Endothelial cell of umbilical vein (primary cell): ENCODE results near the gene CRLF1. TPM values are rescaled to one million over a fixed set of nuclear protein-coding genes. Genes with fewer than 3 reads are reported as not detected.
A peak's percentile ranks its signal among the peaks of the same experiment; 100 is the strongest.

Experiments used
- BruUV-seq: library from RNA; stranded (reverse); fragments of 400-500 nt; replicated peaks from 2 replicates; lab custom pipeline; 2021; lab: Mats Ljungman, UMichigan
- CTCF ChIA-PET: fragments of 300-600, 350-600 bp; sonication (Branson Sonifier 250); formaldehyde crosslinking; loops from one replicate; lab custom pipeline; 2021; ENCODE audit warnings: antibody characterized with exemption, inconsistent platforms; lab: Charles Lee
- POLR2A ChIA-PET: fragments of 300-600, 350-600 bp; sonication (Branson Sonifier 250); formaldehyde crosslinking; loops from one replicate; lab custom pipeline; 2021; ENCODE audit warnings: antibody characterized with exemption, inconsistent platforms; lab: Charles Lee
- DNase-seq: peaks from one replicate; pipeline ENCODE4 v3.0.0-alpha.2; 2011; ENCODE audit warnings: low read depth, low spot score
- FAIRE-seq: peaks from 2 replicates; lab custom pipeline; 2011; peaks lifted over from hg19 to GRCh38; lab: Jason Lieb, UNC
- H2AFZ ChIP-seq: 2 replicates; pipeline ENCODE4 v1.6.0; 2012; ENCODE audit warnings: low read depth, low read length, control low read depth, inconsistent platforms
- H3K27ac ChIP-seq: 2 replicates; pipeline ENCODE4 v1.5.1; 2011; ENCODE audit warnings: low read depth, mild to moderate bottlenecking, control low read depth, low read length, moderate library complexity; ENCODE audit not compliant: insufficient read depth
- H3K27me3 ChIP-seq, 2 experiments: 2 replicates each; pipeline versions ENCODE4 v1.6.0 to v1.6.1; 2011; ENCODE audit warnings: low read length in 2 of 2, mixed read lengths in 1 of 2; ENCODE audit not compliant: control insufficient read depth in 2 of 2, insufficient read depth in 2 of 2
- H3K36me3 ChIP-seq, 2 experiments: 2 replicates in 1 of 2; 3 replicates in 1 of 2; pipeline ENCODE4 v1.5.1; 2011; ENCODE audit warnings: low read length in 2 of 2, mild to moderate bottlenecking in 1 of 2, moderate library complexity in 1 of 2; ENCODE audit not compliant: control insufficient read depth in 2 of 2, insufficient read depth in 2 of 2; ENCODE audit errors: extremely low read depth in 1 of 2
- H3K4me1 ChIP-seq: 3 replicates; pipeline ENCODE4 v1.5.1; 2011; ENCODE audit warnings: mild to moderate bottlenecking, low read length; ENCODE audit not compliant: control insufficient read depth, insufficient read depth; ENCODE audit errors: extremely low read depth
- H3K4me2 ChIP-seq: 2 replicates; pipeline ENCODE4 v1.6.1; 2011; ENCODE audit warnings: low read length, control low read depth, mixed read lengths; ENCODE audit not compliant: insufficient read depth
- H3K4me3 ChIP-seq, 3 experiments: fragments of 200-600 bp in 1 of 3; sonication (generic), shearing (Covaris generic) in 1 of 3; replicated peaks in 1 of 3; 2 replicates each; pipeline ENCODE4 v1.5.1; 2011 to 2016; ENCODE audit warnings: control low read depth in 3 of 3, low read length in 3 of 3, mild to moderate bottlenecking in 2 of 3, inconsistent platforms in 1 of 3, low read depth in 1 of 3, moderate library complexity in 1 of 3; ENCODE audit not compliant: insufficient read depth in 1 of 3
- H3K79me2 ChIP-seq: 2 replicates; pipeline ENCODE4 v1.6.0; 2012; ENCODE audit warnings: low read length, inconsistent platforms; ENCODE audit not compliant: control insufficient read depth, insufficient read depth
- H3K9ac ChIP-seq: replicated peaks from 2 replicates; pipeline ENCODE3; 2011; ENCODE audit warnings: low read length, control low read depth; ENCODE audit not compliant: insufficient read depth; ENCODE audit errors: extremely low read depth
- H3K9me1 ChIP-seq: replicated peaks from 3 replicates; pipeline ENCODE4 v1.6.0; 2011; ENCODE audit warnings: mild to moderate bottlenecking, low read length; ENCODE audit not compliant: control insufficient read depth, insufficient read depth; ENCODE audit errors: extremely low read depth
- H3K9me3 ChIP-seq: replicated peaks from 2 replicates; pipeline ENCODE4 v1.5.1; 2012; ENCODE audit warnings: low read length, inconsistent platforms; ENCODE audit not compliant: control insufficient read depth, insufficient read depth
- H4K20me1 ChIP-seq: replicated peaks from 2 replicates; pipeline ENCODE3; 2011; ENCODE audit warnings: mild to moderate bottlenecking, low read length; ENCODE audit not compliant: control insufficient read depth, insufficient read depth; ENCODE audit errors: extremely low read depth
- EZH2 ChIP-seq: IDR thresholded peaks from 2 replicates; pipeline ENCODE4 v1.6.1; 2012; ENCODE audit warnings: borderline replicate concordance, low read depth, mild to moderate bottlenecking, moderate library complexity, low read length, inconsistent platforms; ENCODE audit not compliant: severe bottlenecking
- JUN ChIP-seq: IDR thresholded peaks from 2 replicates; pipeline ENCODE4 v1.6.1; 2011; ENCODE audit warnings: borderline replicate concordance, low read depth; ENCODE audit not compliant: insufficient read length, insufficient read depth
- MYC ChIP-seq: IDR thresholded peaks from one replicate; pipeline ENCODE4 v1.6.1; 2011; ENCODE audit warnings: mild to moderate bottlenecking, low read depth, low read length
- POLR2AphosphoS5 ChIP-seq: IDR thresholded peaks from 2 replicates; pipeline ENCODE4 v1.6.1; 2012; ENCODE audit warnings: low read depth, mild to moderate bottlenecking, control low read depth, low read length, moderate library complexity; ENCODE audit not compliant: insufficient read depth
- dilution Hi-C: fragments of 300-500 bp; cut with MboI; formaldehyde crosslinking; loops from one replicate; pipeline ENCODE4 v1.15.0; 2019; ENCODE audit warnings: low sequenced_read_pairs; ENCODE audit not compliant: extremely low pct_ligation_motif_present
- intact Hi-C: fragments of 100-400 bp; cut with micrococcal nuclease; formaldehyde crosslinking; loops from one replicate; pipeline ENCODE4 v1.10.0; 2022
- polyA plus RNA-seq, 4 experiments: library from polyadenylated mRNA; depleted of rRNA in 3 of 4; stranded (reverse) in 3 of 4; unstranded in 1 of 4; fragments of >200 nt; gene quantifications; 2 replicates each; pipeline versions ENCODE4 v1.2.1 to v1.2.3, GENCODE V29; 2011 to 2012; ENCODE audit warnings: missing spikeins in 1 of 4
- total RNA-seq: library from RNA; stranded (reverse); gene quantifications from 2 replicates; pipeline ENCODE4 v1.2.3, GENCODE V29; 2021
- TF ChIP-seq, protein P1 (sequence below), 2 donors: IDR thresholded peaks; 1 replicate in 1 of 2; 2 replicates in 1 of 2; pipeline ENCODE4 v1.5.1; 2011; ENCODE audit warnings: low read length in 2 of 2, mild to moderate bottlenecking in 2 of 2, moderate library complexity in 2 of 2, control low read depth in 1 of 2, inconsistent platforms in 1 of 2, low read depth in 1 of 2; ENCODE audit not compliant: insufficient read depth in 1 of 2; ENCODE audit errors: extremely low read depth in 1 of 2
- TF ChIP-seq, protein P2 (sequence below): IDR thresholded peaks from 2 replicates; pipeline ENCODE4 v1.6.1; 2011; ENCODE audit not compliant: insufficient read depth, insufficient read length

CRLF1 gene
- total and polyA plus RNA-seq, 2 donors (not counting 3 experiments of a cell fraction or from before 2014, with no cell fraction given), result 0.18 TPM; not detected in 1

DNA sequence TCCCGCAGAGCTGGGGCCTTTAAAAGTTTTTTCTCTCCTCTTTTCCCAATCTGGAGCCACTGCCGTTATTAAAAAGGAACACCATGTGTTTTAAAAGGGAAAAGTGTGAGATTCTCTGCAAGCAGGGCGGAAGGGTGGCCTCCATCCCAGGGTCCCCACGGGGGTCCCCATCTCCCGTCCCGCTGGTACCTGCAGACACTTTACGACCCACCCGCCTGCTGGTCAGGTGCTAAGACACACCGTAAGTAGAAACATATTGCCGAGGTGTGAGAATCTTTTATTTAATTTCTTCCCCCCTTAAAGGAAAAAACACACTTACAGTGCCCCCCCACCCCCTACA lies 1.8 kb downstream of the CRLF1 start:
- no peak for TF ChIP-seq POLR2AphosphoS5
- TF ChIP-seq, protein P1, sequence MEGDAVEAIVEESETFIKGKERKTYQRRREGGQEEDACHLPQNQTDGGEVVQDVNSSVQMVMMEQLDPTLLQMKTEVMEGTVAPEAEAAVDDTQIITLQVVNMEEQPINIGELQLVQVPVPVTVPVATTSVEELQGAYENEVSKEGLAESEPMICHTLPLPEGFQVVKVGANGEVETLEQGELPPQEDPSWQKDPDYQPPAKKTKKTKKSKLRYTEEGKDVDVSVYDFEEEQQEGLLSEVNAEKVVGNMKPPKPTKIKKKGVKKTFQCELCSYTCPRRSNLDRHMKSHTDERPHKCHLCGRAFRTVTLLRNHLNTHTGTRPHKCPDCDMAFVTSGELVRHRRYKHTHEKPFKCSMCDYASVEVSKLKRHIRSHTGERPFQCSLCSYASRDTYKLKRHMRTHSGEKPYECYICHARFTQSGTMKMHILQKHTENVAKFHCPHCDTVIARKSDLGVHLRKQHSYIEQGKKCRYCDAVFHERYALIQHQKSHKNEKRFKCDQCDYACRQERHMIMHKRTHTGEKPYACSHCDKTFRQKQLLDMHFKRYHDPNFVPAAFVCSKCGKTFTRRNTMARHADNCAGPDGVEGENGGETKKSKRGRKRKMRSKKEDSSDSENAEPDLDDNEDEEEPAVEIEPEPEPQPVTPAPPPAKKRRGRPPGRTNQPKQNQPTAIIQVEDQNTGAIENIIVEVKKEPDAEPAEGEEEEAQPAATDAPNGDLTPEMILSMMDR (IDR thresholded peaks at IDR 0.05; ENCODE audit: extremely low read depth in 1 of 2, insufficient read depth in 1 of 2, low read depth in 1 of 2, low read length in 2 of 2), result no peak
- TF ChIP-seq, protein P2, sequence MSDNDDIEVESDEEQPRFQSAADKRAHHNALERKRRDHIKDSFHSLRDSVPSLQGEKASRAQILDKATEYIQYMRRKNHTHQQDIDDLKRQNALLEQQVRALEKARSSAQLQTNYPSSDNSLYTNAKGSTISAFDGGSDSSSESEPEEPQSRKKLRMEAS, result no peak
- TF ChIP-seq EZH2, result peak; percentile 53
- TF ChIP-seq JUN, result no peak
- TF ChIP-seq MYC, result no peak
- intact Hi-C loops, result loop anchor here (5.0 kb wide), 1 partner anchor 43 kb away; no protein-coding TSS in a partner anchor
- Histone ChIP-seq H3K9me1 (no peaks in the 10 kb centered on the region), H2AFZ (no peak overlapping the region), H3K27me3 (peaks cover 53 to 60% of the 10 kb centered on the region in 2 experiments), H3K4me2 (no peak overlapping the region), H3K27ac (no peak overlapping the region), H4K20me1 (no peaks in the 10 kb centered on the region), H3K4me3 (no peak overlapping the region), H3K36me3 (no peaks in the 10 kb centered on the region), H3K4me1 (no peaks in the 10 kb centered on the region), H3K9me3 (no peaks in the 10 kb centered on the region), H3K79me2 (no peaks in the 10 kb centered on the region), H3K9ac (no peak overlapping the region)
- no TSS peak for BruUV-seq
- no peak for FAIRE-seq
- ChIA-PET CTCF (interaction anchor here (0.6 kb wide), 1 partner anchor 134 kb away, joined by 4 read pairs; no protein-coding TSS in a partner anchor), POLR2A (no interaction called here)
- dilution Hi-C loops, result no loop called here
- DNase-seq, result no peak
